GM12874 (cell line): ENCODE results near the gene PTPN11.

Source experiments
- TF ChIP-seq, protein P1 (sequence below): IDR thresholded peaks from 2 replicates; pipeline ENCODE4 v1.5.1; 2011; ENCODE audit warnings: low read depth, mild to moderate bottlenecking, control low read depth, low read length, moderate library complexity; ENCODE audit not compliant: insufficient read depth

The PTPN11 gene

DNA sequence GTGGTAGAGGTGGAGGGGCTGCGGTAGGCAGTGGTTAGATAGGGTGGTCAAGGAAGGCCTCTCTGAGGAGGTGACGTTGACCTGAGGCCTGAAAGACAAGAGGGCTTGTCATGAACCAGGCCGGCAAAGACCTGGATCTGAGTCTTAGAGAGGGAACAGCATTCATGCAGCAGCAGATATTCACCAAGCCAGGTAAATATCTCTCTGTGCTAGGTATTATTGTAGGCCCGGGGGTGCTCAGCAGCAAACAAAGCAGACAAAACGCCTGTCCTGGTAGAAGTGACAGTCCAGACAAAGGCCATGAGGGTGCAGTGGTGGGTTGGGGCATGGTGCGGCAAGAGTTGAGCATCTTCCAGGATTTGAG is 117.6 kb downstream of the PTPN11 start:
- TF ChIP-seq, protein P1, sequence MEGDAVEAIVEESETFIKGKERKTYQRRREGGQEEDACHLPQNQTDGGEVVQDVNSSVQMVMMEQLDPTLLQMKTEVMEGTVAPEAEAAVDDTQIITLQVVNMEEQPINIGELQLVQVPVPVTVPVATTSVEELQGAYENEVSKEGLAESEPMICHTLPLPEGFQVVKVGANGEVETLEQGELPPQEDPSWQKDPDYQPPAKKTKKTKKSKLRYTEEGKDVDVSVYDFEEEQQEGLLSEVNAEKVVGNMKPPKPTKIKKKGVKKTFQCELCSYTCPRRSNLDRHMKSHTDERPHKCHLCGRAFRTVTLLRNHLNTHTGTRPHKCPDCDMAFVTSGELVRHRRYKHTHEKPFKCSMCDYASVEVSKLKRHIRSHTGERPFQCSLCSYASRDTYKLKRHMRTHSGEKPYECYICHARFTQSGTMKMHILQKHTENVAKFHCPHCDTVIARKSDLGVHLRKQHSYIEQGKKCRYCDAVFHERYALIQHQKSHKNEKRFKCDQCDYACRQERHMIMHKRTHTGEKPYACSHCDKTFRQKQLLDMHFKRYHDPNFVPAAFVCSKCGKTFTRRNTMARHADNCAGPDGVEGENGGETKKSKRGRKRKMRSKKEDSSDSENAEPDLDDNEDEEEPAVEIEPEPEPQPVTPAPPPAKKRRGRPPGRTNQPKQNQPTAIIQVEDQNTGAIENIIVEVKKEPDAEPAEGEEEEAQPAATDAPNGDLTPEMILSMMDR: no peak

DNA sequence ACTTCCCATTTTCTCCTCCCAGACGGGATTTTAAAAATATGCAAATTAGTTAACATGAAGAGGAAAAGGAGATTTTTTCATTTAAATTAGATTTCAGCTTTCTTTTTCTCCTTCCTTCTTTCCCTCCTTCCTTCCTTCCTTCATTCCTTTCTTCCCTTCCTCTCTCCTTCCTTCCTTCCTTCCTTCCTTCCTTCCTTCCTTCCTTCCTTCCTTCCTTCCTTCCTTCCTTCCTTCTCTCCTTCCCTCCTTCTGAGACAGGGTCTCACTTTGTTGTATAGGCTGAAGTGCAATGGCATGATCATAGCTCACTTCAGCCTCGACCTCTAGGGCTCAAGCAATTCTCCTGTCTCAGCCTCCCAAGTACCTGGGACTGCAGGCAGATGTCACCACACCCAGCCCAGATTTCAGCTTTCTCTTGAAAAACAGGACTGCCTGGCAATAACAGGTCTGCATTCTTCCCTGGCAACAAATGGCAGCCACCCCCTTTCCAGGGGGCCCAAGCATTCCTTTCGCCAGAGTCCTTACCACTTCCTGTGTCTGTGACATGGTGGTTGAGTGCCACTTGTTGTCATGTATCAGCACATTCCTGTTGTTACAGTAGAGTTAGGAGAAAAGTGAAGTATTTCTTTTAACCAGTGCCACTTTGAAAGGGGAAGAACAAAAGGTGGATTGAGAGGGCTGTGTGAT is 119.1 kb downstream of the PTPN11 start:
- TF ChIP-seq, protein P1: no peak

DNA sequence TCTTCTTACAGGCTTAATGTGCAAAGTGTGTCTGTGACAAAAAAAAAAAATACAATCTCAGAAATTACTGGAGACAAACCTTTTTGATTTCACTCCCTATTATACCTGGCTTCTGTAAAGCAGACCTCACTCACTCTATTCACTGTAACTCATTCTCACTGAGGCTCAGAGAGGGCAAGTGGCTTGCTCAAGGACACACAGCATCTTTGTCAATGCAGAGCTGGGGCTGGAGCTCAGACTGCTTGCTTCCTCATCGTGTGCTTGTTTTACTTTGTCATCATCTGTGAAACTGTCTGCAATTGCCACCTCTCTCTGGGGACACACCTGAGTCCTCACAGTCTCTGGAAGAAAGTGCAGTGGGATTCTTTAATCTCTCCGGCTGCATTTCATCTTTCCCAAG is 120.0 kb downstream of the PTPN11 start:
- TF ChIP-seq, protein P1: no peak

DNA sequence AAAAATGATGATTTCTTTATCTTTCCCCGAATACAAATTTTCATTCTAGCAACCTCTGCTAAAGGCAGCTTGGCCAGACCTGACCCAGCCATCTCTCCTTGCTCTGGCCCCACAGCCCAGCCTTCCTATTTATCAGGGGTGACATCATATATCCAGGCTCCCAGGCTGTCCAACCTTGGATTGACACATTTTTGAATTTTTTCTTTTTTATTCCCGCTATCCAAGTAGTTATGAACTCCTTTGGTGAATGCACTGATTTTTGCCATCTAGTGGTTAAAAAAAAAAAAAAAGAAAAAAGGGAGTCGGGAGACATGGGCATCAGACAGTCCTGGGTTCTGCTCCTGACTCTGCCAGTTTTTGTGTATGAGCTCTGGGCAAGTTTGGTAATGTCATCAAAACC is 120.5 kb downstream of the PTPN11 start:
- TF ChIP-seq, protein P1: no peak

DNA sequence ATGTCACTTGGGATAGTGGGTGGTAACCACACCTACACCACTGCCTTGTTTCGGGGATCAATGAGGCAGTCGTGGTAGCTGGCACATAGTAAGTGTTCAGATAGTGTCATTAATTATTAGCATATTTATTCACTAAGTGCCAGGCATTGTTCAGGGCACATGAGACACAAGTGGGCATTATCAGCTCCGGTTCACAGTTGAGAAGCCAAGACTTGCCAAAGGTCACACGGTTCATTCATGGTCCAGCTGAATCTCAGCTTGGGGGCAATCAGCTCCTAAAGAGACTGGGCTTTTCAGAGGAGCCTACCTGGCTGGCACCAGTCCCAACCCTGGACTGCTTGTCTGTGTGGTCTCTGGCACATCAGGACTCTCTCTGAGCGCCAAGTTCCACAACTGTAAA is 121.3 kb downstream of the PTPN11 start:
- TF ChIP-seq, protein P1: no peak

DNA sequence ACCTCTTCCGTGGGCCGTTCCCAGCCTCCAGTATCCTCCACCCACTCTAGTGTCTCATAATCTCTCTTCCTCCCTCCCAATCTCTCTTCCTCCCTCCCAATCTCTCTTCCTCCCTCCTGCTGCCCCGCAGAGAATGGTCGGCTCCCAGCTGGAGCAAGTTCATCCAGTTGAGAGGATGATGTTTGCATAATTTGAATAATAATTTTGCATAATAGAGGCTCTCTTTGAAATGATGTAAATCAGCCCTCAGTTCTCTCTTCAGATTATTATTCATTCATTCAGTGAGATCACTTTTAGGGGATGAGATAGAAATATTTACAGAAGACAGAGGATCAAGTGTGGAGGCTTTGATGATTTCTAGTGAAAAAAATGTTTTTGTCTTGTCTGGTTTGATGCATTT is 125.0 kb downstream of the PTPN11 start:
- TF ChIP-seq, protein P1: no peak

DNA sequence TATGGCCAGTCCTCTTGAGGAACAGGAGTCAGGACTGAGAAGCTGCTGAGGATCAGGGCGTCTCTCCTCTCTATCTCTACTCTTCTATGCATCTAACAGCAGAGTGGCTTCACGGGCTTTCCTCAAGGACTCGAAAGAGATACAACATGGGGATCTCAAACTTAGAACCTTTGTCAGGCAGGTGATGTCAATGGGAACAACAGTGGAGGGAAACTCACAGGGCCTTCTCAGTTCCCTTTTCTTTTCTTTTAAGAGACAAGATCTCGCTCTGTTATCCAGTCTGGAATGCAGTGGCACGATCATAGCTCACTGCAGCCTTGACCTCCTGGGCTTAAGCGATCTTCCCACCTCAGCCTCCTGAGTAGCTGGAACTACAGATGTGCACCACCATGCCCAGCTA is 127.6 kb downstream of the PTPN11 start:
- TF ChIP-seq, protein P1: no peak
